WTC11 (cell line): ENCODE data around the gene WWOX.

Experiments
- ESRRA ChIP-seq: sonication (generic); formaldehyde crosslinking; IDR thresholded peaks from 2 replicates; pipeline ENCODE4 v1.8.1; 2022; ENCODE audit warnings: mild to moderate bottlenecking, missing genetic modification reagents, borderline replicate concordance
- ETV6 ChIP-seq: sonication (generic); formaldehyde crosslinking; IDR thresholded peaks from 2 replicates; pipeline ENCODE4 v1.8.1; 2022; ENCODE audit warnings: mild to moderate bottlenecking, missing genetic modification reagents
- GRHL2 ChIP-seq: fragments of 250-450 bp; sonication (Bioruptor Pico); IDR thresholded peaks from 2 replicates; pipeline ENCODE4 v1.8.0; 2022; ENCODE audit warnings: mild to moderate bottlenecking, moderate library complexity; ENCODE audit not compliant: insufficient replicate concordance, severe bottlenecking
- NFE2L1 ChIP-seq: sonication (generic); formaldehyde crosslinking; IDR thresholded peaks from 2 replicates; pipeline ENCODE4 v1.8.1; 2023; ENCODE audit warnings: missing genetic modification reagents
- PRRX2 ChIP-seq: fragments of 250-450 bp; sonication (Bioruptor Pico); IDR thresholded peaks from 2 replicates; pipeline ENCODE4 v1.8.0; 2021; ENCODE audit warnings: mild to moderate bottlenecking
- TEAD4 ChIP-seq: sonication (generic); formaldehyde crosslinking; IDR thresholded peaks from 2 replicates; pipeline ENCODE4 v1.8.0; 2022; ENCODE audit warnings: mild to moderate bottlenecking, missing genetic modification reagents
- ZBTB21 ChIP-seq: sonication (generic); formaldehyde crosslinking; IDR thresholded peaks from 2 replicates; pipeline ENCODE4 v1.8.1; 2023; ENCODE audit warnings: mild to moderate bottlenecking, missing genetic modification reagents, borderline replicate concordance
- TF ChIP-seq, protein P1 (sequence below): sonication (generic); formaldehyde crosslinking; IDR thresholded peaks from 2 replicates; pipeline ENCODE4 v1.8.0; 2022; ENCODE audit warnings: mild to moderate bottlenecking, missing genetic modification reagents
- TF ChIP-seq, protein P2 (sequence below): fragments of 200-600 bp; IDR thresholded peaks from 2 replicates; pipeline ENCODE4 v1.8.0; 2022; ENCODE audit warnings: antibody characterized with exemption
- TF ChIP-seq, protein P3 (sequence below): sonication (generic); formaldehyde crosslinking; conservative IDR thresholded peaks from 2 replicates; pipeline ENCODE4 v1.8.1; 2022; ENCODE audit warnings: mild to moderate bottlenecking, missing genetic modification reagents
- TF ChIP-seq, protein P4 (sequence below): sonication (generic); formaldehyde crosslinking; IDR thresholded peaks from 2 replicates; pipeline ENCODE4 v1.8.0; 2023; ENCODE audit warnings: missing genetic modification reagents, mild to moderate bottlenecking, borderline replicate concordance
- TF ChIP-seq, protein P5 (sequence below): sonication (generic); formaldehyde crosslinking; IDR thresholded peaks from 2 replicates; pipeline ENCODE4 v1.8.1; 2022; ENCODE audit warnings: low read depth, missing genetic modification reagents, borderline replicate concordance

DNA sequence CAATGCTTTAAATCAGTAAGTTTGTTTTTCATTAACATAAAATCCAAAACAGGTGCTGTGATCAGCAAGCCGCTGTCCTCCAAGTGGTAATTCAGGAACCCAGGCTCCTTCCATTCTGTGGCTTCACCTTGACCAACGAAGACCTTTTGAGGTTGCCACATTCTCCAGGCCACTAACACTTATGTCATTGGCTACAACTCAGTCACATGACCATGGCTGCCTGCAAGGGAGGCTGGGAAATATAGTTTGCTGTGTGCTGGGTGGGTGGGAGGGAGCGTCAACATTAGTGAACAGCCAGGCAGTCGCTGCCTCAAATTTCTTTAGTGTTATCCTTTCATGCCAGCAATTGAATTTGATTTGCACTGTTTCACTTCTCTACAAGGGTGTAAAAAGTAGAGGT lies 951.9 kb downstream of the WWOX start:
- TF ChIP-seq, protein P1, sequence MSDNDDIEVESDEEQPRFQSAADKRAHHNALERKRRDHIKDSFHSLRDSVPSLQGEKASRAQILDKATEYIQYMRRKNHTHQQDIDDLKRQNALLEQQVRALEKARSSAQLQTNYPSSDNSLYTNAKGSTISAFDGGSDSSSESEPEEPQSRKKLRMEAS (CRISPR knock-in tag): no peak
- TF ChIP-seq PRRX2 (CRISPR knock-in tag) (no peak), NFE2L1 (CRISPR knock-in tag) (no peak), ETV6 (CRISPR knock-in tag) (no peak), ZBTB21 (CRISPR knock-in tag) (no peak), TEAD4 (CRISPR knock-in tag) (no peak), GRHL2 (CRISPR knock-in tag) (no peak), ESRRA (CRISPR knock-in tag) (no peak)
- TF ChIP-seq, protein P2, sequence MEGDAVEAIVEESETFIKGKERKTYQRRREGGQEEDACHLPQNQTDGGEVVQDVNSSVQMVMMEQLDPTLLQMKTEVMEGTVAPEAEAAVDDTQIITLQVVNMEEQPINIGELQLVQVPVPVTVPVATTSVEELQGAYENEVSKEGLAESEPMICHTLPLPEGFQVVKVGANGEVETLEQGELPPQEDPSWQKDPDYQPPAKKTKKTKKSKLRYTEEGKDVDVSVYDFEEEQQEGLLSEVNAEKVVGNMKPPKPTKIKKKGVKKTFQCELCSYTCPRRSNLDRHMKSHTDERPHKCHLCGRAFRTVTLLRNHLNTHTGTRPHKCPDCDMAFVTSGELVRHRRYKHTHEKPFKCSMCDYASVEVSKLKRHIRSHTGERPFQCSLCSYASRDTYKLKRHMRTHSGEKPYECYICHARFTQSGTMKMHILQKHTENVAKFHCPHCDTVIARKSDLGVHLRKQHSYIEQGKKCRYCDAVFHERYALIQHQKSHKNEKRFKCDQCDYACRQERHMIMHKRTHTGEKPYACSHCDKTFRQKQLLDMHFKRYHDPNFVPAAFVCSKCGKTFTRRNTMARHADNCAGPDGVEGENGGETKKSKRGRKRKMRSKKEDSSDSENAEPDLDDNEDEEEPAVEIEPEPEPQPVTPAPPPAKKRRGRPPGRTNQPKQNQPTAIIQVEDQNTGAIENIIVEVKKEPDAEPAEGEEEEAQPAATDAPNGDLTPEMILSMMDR: no peak
- TF ChIP-seq, protein P3, sequence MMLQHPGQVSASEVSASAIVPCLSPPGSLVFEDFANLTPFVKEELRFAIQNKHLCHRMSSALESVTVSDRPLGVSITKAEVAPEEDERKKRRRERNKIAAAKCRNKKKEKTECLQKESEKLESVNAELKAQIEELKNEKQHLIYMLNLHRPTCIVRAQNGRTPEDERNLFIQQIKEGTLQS (CRISPR knock-in tag): no peak
- TF ChIP-seq, protein P4, sequence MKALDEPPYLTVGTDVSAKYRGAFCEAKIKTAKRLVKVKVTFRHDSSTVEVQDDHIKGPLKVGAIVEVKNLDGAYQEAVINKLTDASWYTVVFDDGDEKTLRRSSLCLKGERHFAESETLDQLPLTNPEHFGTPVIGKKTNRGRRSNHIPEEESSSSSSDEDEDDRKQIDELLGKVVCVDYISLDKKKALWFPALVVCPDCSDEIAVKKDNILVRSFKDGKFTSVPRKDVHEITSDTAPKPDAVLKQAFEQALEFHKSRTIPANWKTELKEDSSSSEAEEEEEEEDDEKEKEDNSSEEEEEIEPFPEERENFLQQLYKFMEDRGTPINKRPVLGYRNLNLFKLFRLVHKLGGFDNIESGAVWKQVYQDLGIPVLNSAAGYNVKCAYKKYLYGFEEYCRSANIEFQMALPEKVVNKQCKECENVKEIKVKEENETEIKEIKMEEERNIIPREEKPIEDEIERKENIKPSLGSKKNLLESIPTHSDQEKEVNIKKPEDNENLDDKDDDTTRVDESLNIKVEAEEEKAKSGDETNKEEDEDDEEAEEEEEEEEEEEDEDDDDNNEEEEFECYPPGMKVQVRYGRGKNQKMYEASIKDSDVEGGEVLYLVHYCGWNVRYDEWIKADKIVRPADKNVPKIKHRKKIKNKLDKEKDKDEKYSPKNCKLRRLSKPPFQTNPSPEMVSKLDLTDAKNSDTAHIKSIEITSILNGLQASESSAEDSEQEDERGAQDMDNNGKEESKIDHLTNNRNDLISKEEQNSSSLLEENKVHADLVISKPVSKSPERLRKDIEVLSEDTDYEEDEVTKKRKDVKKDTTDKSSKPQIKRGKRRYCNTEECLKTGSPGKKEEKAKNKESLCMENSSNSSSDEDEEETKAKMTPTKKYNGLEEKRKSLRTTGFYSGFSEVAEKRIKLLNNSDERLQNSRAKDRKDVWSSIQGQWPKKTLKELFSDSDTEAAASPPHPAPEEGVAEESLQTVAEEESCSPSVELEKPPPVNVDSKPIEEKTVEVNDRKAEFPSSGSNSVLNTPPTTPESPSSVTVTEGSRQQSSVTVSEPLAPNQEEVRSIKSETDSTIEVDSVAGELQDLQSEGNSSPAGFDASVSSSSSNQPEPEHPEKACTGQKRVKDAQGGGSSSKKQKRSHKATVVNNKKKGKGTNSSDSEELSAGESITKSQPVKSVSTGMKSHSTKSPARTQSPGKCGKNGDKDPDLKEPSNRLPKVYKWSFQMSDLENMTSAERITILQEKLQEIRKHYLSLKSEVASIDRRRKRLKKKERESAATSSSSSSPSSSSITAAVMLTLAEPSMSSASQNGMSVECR (CRISPR knock-in tag): no peak
- TF ChIP-seq, protein P5, sequence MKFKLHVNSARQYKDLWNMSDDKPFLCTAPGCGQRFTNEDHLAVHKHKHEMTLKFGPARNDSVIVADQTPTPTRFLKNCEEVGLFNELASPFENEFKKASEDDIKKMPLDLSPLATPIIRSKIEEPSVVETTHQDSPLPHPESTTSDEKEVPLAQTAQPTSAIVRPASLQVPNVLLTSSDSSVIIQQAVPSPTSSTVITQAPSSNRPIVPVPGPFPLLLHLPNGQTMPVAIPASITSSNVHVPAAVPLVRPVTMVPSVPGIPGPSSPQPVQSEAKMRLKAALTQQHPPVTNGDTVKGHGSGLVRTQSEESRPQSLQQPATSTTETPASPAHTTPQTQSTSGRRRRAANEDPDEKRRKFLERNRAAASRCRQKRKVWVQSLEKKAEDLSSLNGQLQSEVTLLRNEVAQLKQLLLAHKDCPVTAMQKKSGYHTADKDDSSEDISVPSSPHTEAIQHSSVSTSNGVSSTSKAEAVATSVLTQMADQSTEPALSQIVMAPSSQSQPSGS: no peak
